GM12874 (cell line): ENCODE measurements around the gene RALB.

ENCODE experiments used
- CTCF ChIP-seq: IDR thresholded peaks from 2 replicates; pipeline ENCODE4 v1.5.1; 2011; ENCODE audit warnings: low read depth, mild to moderate bottlenecking, control low read depth, low read length, moderate library complexity; ENCODE audit not compliant: insufficient read depth

Gene RALB

GRCh38 chr2:120275617-120276400 is 23.2 kb downstream of the RALB start:
- TF ChIP-seq CTCF = no peak

- TF ChIP-seq CTCF = no peak
Measured at GRCh38 chr2:120277505-120278205, 25.0 kb downstream of the RALB start.

- TF ChIP-seq CTCF = no peak
Measured at GRCh38 chr2:120278901-120279300, 26.2 kb downstream of the RALB start.

- TF ChIP-seq CTCF = no peak
Measured at GRCh38 chr2:120279708-120280107, 27.1 kb downstream of the RALB start.

- no peak for TF ChIP-seq CTCF
Measured at GRCh38 chr2:120283649-120284048, 31.0 kb downstream of the RALB start.

GRCh38 chr2:120285056-120285455 is 32.4 kb downstream of the RALB start:
- TF ChIP-seq CTCF = no peak

- no peak for TF ChIP-seq CTCF
Measured at GRCh38 chr2:120287183-120288015, 34.7 kb downstream of the RALB start.
